GM23338 (cell line): ENCODE data around the gene GRK4. TPM values are rescaled to one million over a fixed set of nuclear protein-coding genes. Genes with fewer than 3 reads are reported as not detected.

Experiments
- ATAC-seq: fragments of 200-7000 bp; cut with Tn5 transposase; 3 replicates; pipeline ENCODE4 v1.9.1; 2020
- DNase-seq: peaks from one replicate; pipeline ENCODE4 v3.0.0-alpha.2; 2015; ENCODE audit warnings: low spot score
- H2AFZ ChIP-seq: fragments of 200-600 bp; sonication (generic); 2 replicates; pipeline ENCODE4 v1.8.0; 2016; ENCODE audit warnings: antibody characterized with exemption, mild to moderate bottlenecking, moderate library complexity
- H3F3A ChIP-seq: fragments of 200-600 bp; sonication (generic); replicated peaks from 2 replicates; pipeline ENCODE4 v1.8.0; 2017; ENCODE audit warnings: antibody characterized with exemption, mixed run types, low read depth
- H3K27ac ChIP-seq: fragments of 200-600 bp; sonication (generic); 2 replicates; pipeline ENCODE4 v1.6.1; 2016; ENCODE audit warnings: low read depth
- H3K27me3 ChIP-seq: fragments of 200-600 bp; sonication (generic); 2 replicates; pipeline ENCODE4 v1.8.0; 2016; ENCODE audit warnings: mild to moderate bottlenecking, mixed run types, moderate library complexity; ENCODE audit not compliant: insufficient read depth
- H3K36me3 ChIP-seq: fragments of 200-600 bp; sonication (generic); 2 replicates; pipeline ENCODE4 v1.8.0; 2016; ENCODE audit warnings: mild to moderate bottlenecking; ENCODE audit not compliant: insufficient read depth
- H3K4me1 ChIP-seq: fragments of 200-600 bp; sonication (generic); 2 replicates; pipeline ENCODE4 v1.8.0; 2016; ENCODE audit warnings: mild to moderate bottlenecking, moderate library complexity; ENCODE audit not compliant: insufficient read depth
- H3K4me2 ChIP-seq: fragments of 200-600 bp; sonication (generic); 2 replicates; pipeline ENCODE4 v1.7.1; 2017; ENCODE audit warnings: mixed run types
- H3K4me3 ChIP-seq: fragments of 200-600 bp; sonication (generic); 2 replicates; pipeline ENCODE4 v1.6.1; 2016; ENCODE audit warnings: mixed run types
- H3K79me2 ChIP-seq: fragments of 200-600 bp; sonication (generic); replicated peaks from 2 replicates; pipeline ENCODE4 v1.8.0; 2017; ENCODE audit warnings: mild to moderate bottlenecking; ENCODE audit not compliant: insufficient read depth
- H3K9me2 ChIP-seq: fragments of 200-600 bp; sonication (generic); 2 replicates; pipeline ENCODE4 v1.8.0; 2017; ENCODE audit not compliant: insufficient read depth
- H4K20me1 ChIP-seq: fragments of 200-600 bp; sonication (generic); replicated peaks from 2 replicates; pipeline ENCODE4 v1.8.0; 2017; ENCODE audit warnings: mild to moderate bottlenecking; ENCODE audit not compliant: insufficient read depth
- H3K27ac Mint-ChIP-seq: 2 replicates; pipeline ENCODE4 v1.8.0; 2020; ENCODE audit warnings: inconsistent platforms, mild to moderate bottlenecking, moderate library complexity, mixed read lengths
- H3K27me3 Mint-ChIP-seq: 3 replicates; pipeline ENCODE4 v1.8.0; 2022; ENCODE audit warnings: low read depth, mild to moderate bottlenecking, moderate library complexity, mixed read lengths, inconsistent platforms; ENCODE audit not compliant: insufficient read depth, poor library complexity
- H3K36me3 Mint-ChIP-seq: 3 replicates; pipeline ENCODE4 v1.8.0; 2021; ENCODE audit warnings: low read depth, mild to moderate bottlenecking, inconsistent platforms, moderate library complexity, mixed read lengths
- H3K4me1 Mint-ChIP-seq: 3 replicates; pipeline ENCODE4 v1.8.0; 2020; ENCODE audit warnings: mild to moderate bottlenecking, inconsistent platforms, mixed read lengths
- H3K4me3 Mint-ChIP-seq: 3 replicates; pipeline ENCODE4 v1.8.0; 2021; ENCODE audit warnings: moderate library complexity, mild to moderate bottlenecking, inconsistent platforms, mixed read lengths
- H3K9me3 Mint-ChIP-seq: 3 replicates; pipeline ENCODE4 v1.8.0; 2020; ENCODE audit warnings: moderate library complexity, mild to moderate bottlenecking, inconsistent platforms, mixed read lengths
- CREB1 ChIP-seq: fragments of 250-450 bp; sonication (Bioruptor Pico); IDR thresholded peaks from 2 replicates; pipeline ENCODE4 v1.5.0; 2020; ENCODE audit warnings: low read depth, mild to moderate bottlenecking, moderate library complexity
- EZH2 ChIP-seq: fragments of 200-600 bp; sonication (generic); IDR thresholded peaks from one replicate; pipeline ENCODE4 v1.8.0; 2017; ENCODE audit warnings: antibody characterized with exemption, mild to moderate bottlenecking, low read depth; ENCODE audit not compliant: unreplicated experiment
- EZH2phosphoT487 ChIP-seq: fragments of 200-600 bp; sonication (generic); IDR thresholded peaks from one replicate; pipeline ENCODE4 v1.8.1; 2018; ENCODE audit warnings: antibody characterized with exemption; ENCODE audit not compliant: unreplicated experiment
- JUNB ChIP-seq: IDR thresholded peaks from one replicate; pipeline ENCODE4 v1.6.1; 2016; ENCODE audit warnings: antibody characterized with exemption; ENCODE audit not compliant: unreplicated experiment
- NANOG ChIP-seq: IDR thresholded peaks from 2 replicates; pipeline ENCODE4 v1.6.1; 2016; ENCODE audit warnings: antibody characterized with exemption, borderline replicate concordance
- POLR2AphosphoS5 ChIP-seq: IDR thresholded peaks from 2 replicates; pipeline ENCODE4 v1.6.1; 2016; ENCODE audit warnings: antibody characterized with exemption, low read depth
- STAT1 ChIP-seq: IDR thresholded peaks from one replicate; pipeline ENCODE4 v1.6.1; 2016; ENCODE audit warnings: antibody characterized with exemption; ENCODE audit not compliant: unreplicated experiment
- ZNF114 ChIP-seq: fragments of 250-450 bp; sonication (Bioruptor Pico); IDR thresholded peaks from 2 replicates; pipeline ENCODE4 v1.5.0; 2020; ENCODE audit warnings: mild to moderate bottlenecking, moderate library complexity
- ZNF331 ChIP-seq: fragments of 250-450 bp; sonication (Bioruptor Pico); IDR thresholded peaks from 2 replicates; pipeline ENCODE4 v1.5.0; 2020; ENCODE audit warnings: low read depth, mild to moderate bottlenecking, moderate library complexity
- polyA plus RNA-seq: library from polyadenylated mRNA; unstranded; fragments of >200 nt; fragmentation: Nextera tagmentation; extraction: Ambion mirVana; gene quantifications from 2 replicates; pipeline ENCODE4 v1.2.1, GENCODE V29; 2016
- total RNA-seq: library from RNA; depleted of rRNA; stranded (reverse); fragments of >200 nt; shearing (Covaris generic); gene quantifications from 2 replicates; pipeline ENCODE4 v1.2.3, GENCODE V29; 2014
- TF ChIP-seq, protein P1 (sequence below), 2 experiments: fragments of 200-600 bp in 1 of 2; sonication (generic) in 1 of 2; conservative IDR thresholded peaks; 2 replicates each; pipeline versions ENCODE4 v1.5.1 to v1.6.1; 2016 to 2017; ENCODE audit warnings: antibody characterized with exemption in 2 of 2, low read depth in 2 of 2, mild to moderate bottlenecking in 2 of 2, moderate library complexity in 1 of 2
- TF ChIP-seq, protein P2 (sequence below): fragments of 250-450 bp; sonication (Bioruptor Pico); IDR thresholded peaks from 2 replicates; pipeline ENCODE4 v1.5.0; 2020; ENCODE audit warnings: mild to moderate bottlenecking, moderate library complexity
- TF ChIP-seq, protein P3 (sequence below): IDR thresholded peaks from one replicate; pipeline ENCODE4 v1.6.1; 2018; ENCODE audit warnings: antibody characterized with exemption; ENCODE audit not compliant: unreplicated experiment
- TF ChIP-seq, protein P4 (sequence below): IDR thresholded peaks from 2 replicates; pipeline ENCODE4 v1.6.1; 2016; ENCODE audit warnings: antibody characterized with exemption

GRK4 gene
- total and polyA plus RNA-seq, 2 experiments from 2014 or later, result 1.3 to 1.4 TPM

DNA sequence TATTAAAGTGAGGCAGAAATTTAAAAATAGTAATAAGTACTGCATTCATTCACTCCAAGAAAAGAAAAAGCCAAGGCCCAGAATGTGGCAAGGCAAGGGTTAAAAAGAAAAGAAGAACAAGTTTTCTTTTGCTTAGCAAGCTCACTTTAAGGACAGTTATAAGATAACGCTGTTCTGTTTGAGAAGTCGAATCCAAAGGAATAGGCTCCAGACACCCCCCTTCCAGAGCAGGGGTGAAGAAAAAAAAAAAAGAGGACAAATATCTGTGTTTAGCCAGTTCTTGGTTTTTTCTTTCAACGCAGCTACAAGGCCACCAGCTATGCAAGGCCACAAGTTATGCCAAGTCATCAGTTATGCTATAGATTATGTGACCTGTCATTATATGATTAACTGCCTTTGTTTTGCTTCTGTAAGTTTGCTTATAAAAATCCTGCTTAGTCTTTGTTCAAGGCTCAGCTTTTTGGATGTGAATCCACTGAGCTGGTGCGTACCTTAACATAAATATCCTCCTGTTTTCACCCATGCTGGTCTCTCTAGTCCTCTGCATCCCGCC lies 1.4 kb downstream of the GRK4 start:
- Histone ChIP-seq H3K27me3 (peaks cover 11% of the 10 kb centered on the region), H4K20me1 (peaks cover 7% of the 10 kb centered on the region; the same call in 1 of the 2 replicates), H3K27ac (no peak overlapping the region), H2AFZ (no peak overlapping the region), H3K4me2 (peak overlapping the region; percentile 90), H3K36me3 (no peaks in the 10 kb centered on the region), H3F3A (peaks cover 14% of the 10 kb centered on the region), H3K9me2 (no peaks in the 10 kb centered on the region), H3K4me1 (0 out of 2 replicates have a peak, but pooled peaks cover 3% of the 10 kb centered on the region), H3K79me2 (peaks cover 23% of the 10 kb centered on the region), H3K4me3 (peak overlapping the region; percentile 76)
- Mint-ChIP-seq H3K27ac (no peak overlapping the region), H3K27me3 (peaks cover 10% of the 10 kb centered on the region), H3K4me1 (peaks cover 18% of the 10 kb centered on the region), H3K36me3 (peaks cover 10% of the 10 kb centered on the region), H3K4me3 (peak overlapping the region; percentile 89), H3K9me3 (peaks cover 4% of the 10 kb centered on the region; the same call in 1 of the 3 replicates)
- TF ChIP-seq, protein P1, sequence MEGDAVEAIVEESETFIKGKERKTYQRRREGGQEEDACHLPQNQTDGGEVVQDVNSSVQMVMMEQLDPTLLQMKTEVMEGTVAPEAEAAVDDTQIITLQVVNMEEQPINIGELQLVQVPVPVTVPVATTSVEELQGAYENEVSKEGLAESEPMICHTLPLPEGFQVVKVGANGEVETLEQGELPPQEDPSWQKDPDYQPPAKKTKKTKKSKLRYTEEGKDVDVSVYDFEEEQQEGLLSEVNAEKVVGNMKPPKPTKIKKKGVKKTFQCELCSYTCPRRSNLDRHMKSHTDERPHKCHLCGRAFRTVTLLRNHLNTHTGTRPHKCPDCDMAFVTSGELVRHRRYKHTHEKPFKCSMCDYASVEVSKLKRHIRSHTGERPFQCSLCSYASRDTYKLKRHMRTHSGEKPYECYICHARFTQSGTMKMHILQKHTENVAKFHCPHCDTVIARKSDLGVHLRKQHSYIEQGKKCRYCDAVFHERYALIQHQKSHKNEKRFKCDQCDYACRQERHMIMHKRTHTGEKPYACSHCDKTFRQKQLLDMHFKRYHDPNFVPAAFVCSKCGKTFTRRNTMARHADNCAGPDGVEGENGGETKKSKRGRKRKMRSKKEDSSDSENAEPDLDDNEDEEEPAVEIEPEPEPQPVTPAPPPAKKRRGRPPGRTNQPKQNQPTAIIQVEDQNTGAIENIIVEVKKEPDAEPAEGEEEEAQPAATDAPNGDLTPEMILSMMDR (conservative IDR thresholded peaks at IDR 0.05; ENCODE audit: low read depth in 2 of 2), result no peak
- TF ChIP-seq, protein P2, sequence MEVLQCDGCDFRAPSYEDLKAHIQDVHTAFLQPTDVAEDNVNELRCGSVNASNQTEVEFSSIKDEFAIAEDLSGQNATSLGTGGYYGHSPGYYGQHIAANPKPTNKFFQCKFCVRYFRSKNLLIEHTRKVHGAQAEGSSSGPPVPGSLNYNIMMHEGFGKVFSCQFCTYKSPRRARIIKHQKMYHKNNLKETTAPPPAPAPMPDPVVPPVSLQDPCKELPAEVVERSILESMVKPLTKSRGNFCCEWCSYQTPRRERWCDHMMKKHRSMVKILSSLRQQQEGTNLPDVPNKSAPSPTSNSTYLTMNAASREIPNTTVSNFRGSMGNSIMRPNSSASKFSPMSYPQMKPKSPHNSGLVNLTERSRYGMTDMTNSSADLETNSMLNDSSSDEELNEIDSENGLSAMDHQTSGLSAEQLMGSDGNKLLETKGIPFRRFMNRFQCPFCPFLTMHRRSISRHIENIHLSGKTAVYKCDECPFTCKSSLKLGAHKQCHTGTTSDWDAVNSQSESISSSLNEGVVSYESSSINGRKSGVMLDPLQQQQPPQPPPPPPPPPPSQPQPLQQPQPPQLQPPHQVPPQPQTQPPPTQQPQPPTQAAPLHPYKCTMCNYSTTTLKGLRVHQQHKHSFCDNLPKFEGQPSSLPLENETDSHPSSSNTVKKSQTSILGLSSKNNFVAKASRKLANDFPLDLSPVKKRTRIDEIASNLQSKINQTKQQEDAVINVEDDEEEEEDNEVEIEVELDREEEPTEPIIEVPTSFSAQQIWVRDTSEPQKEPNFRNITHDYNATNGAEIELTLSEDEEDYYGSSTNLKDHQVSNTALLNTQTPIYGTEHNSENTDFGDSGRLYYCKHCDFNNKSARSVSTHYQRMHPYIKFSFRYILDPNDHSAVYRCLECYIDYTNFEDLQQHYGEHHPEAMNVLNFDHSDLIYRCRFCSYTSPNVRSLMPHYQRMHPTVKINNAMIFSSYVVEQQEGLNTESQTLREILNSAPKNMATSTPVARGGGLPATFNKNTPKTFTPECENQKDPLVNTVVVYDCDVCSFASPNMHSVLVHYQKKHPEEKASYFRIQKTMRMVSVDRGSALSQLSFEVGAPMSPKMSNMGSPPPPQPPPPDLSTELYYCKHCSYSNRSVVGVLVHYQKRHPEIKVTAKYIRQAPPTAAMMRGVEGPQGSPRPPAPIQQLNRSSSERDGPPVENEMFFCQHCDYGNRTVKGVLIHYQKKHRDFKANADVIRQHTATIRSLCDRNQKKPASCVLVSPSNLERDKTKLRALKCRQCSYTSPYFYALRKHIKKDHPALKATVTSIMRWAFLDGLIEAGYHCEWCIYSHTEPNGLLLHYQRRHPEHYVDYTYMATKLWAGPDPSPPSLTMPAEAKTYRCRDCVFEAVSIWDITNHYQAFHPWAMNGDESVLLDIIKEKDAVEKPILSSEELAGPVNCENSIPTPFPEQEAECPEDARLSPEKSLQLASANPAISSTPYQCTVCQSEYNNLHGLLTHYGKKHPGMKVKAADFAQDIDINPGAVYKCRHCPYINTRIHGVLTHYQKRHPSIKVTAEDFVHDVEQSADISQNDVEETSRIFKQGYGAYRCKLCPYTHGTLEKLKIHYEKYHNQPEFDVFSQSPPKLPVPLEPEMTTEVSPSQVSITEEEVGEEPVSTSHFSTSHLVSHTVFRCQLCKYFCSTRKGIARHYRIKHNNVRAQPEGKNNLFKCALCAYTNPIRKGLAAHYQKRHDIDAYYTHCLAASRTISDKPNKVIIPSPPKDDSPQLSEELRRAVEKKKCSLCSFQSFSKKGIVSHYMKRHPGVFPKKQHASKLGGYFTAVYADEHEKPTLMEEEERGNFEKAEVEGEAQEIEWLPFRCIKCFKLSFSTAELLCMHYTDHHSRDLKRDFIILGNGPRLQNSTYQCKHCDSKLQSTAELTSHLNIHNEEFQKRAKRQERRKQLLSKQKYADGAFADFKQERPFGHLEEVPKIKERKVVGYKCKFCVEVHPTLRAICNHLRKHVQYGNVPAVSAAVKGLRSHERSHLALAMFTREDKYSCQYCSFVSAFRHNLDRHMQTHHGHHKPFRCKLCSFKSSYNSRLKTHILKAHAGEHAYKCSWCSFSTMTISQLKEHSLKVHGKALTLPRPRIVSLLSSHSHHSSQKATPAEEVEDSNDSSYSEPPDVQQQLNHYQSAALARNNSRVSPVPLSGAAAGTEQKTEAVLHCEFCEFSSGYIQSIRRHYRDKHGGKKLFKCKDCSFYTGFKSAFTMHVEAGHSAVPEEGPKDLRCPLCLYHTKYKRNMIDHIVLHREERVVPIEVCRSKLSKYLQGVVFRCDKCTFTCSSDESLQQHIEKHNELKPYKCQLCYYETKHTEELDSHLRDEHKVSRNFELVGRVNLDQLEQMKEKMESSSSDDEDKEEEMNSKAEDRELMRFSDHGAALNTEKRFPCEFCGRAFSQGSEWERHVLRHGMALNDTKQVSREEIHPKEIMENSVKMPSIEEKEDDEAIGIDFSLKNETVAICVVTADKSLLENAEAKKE (CRISPR knock-in tag), result no peak
- TF ChIP-seq EZH2phosphoT487, result no peak
- TF ChIP-seq, protein P3, sequence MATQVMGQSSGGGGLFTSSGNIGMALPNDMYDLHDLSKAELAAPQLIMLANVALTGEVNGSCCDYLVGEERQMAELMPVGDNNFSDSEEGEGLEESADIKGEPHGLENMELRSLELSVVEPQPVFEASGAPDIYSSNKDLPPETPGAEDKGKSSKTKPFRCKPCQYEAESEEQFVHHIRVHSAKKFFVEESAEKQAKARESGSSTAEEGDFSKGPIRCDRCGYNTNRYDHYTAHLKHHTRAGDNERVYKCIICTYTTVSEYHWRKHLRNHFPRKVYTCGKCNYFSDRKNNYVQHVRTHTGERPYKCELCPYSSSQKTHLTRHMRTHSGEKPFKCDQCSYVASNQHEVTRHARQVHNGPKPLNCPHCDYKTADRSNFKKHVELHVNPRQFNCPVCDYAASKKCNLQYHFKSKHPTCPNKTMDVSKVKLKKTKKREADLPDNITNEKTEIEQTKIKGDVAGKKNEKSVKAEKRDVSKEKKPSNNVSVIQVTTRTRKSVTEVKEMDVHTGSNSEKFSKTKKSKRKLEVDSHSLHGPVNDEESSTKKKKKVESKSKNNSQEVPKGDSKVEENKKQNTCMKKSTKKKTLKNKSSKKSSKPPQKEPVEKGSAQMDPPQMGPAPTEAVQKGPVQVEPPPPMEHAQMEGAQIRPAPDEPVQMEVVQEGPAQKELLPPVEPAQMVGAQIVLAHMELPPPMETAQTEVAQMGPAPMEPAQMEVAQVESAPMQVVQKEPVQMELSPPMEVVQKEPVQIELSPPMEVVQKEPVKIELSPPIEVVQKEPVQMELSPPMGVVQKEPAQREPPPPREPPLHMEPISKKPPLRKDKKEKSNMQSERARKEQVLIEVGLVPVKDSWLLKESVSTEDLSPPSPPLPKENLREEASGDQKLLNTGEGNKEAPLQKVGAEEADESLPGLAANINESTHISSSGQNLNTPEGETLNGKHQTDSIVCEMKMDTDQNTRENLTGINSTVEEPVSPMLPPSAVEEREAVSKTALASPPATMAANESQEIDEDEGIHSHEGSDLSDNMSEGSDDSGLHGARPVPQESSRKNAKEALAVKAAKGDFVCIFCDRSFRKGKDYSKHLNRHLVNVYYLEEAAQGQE, result no peak
- no peak for TF ChIP-seq POLR2AphosphoS5
- TF ChIP-seq CREB1 (CRISPR knock-in tag), result no peak
- TF ChIP-seq EZH2, result no peak
- TF ChIP-seq, protein P4, sequence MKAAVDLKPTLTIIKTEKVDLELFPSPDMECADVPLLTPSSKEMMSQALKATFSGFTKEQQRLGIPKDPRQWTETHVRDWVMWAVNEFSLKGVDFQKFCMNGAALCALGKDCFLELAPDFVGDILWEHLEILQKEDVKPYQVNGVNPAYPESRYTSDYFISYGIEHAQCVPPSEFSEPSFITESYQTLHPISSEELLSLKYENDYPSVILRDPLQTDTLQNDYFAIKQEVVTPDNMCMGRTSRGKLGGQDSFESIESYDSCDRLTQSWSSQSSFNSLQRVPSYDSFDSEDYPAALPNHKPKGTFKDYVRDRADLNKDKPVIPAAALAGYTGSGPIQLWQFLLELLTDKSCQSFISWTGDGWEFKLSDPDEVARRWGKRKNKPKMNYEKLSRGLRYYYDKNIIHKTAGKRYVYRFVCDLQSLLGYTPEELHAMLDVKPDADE, result no peak
- TF ChIP-seq NANOG, result no peak
- no peak for TF ChIP-seq ZNF331
- TF ChIP-seq JUNB, result no peak
- no peak for TF ChIP-seq ZNF114 (CRISPR knock-in tag)
- no peak for TF ChIP-seq STAT1
- no peak for DNase-seq
- ATAC-seq, result no peak
